H1 (cell line): ENCODE measurements around the gene TNS4. TPM values are rescaled to one million over a fixed set of nuclear protein-coding genes. Genes with fewer than 3 reads are reported as not detected.

Experiments
- CTCF ChIA-PET: fragments of 300-600 bp; sonication (Branson Sonifier 250); formaldehyde crosslinking; loops from one replicate; lab custom pipeline; 2021; ENCODE audit not compliant: partially characterized antibody; lab: Charles Lee
- POLR2A ChIA-PET: fragments of 300-600 bp; sonication (Branson Sonifier 250); formaldehyde crosslinking; loops from one replicate; lab custom pipeline; 2021; ENCODE audit warnings: inconsistent platforms; ENCODE audit not compliant: partially characterized antibody; lab: Charles Lee
- DNase-seq, 2 experiments: peaks; one replicate each; pipeline versions ENCODE4 v3.0.0 to v3.0.0-alpha.2; 2010 to 2022; ENCODE audit warnings: low spot score in 2 of 2, low read depth in 1 of 2, mixed read lengths in 1 of 2
- FAIRE-seq: peaks from 2 replicates; lab custom pipeline; 2011; peaks lifted over from hg19 to GRCh38; lab: Jason Lieb, UNC
- H2AFZ ChIP-seq: 2 replicates; pipeline ENCODE4 v1.8.1; 2012; ENCODE audit warnings: low read length, inconsistent platforms
- H2AK5ac ChIP-seq: 2 replicates; pipeline ENCODE4 v1.6.1; 2013; ENCODE audit warnings: low read depth, low read length
- H2BK120ac ChIP-seq: replicated peaks from 2 replicates; pipeline ENCODE3; 2013; ENCODE audit warnings: low read depth, low read length, inconsistent platforms
- H2BK12ac ChIP-seq: 2 replicates; pipeline ENCODE4 v1.6.1; 2013; ENCODE audit warnings: low read depth, low read length
- H2BK15ac ChIP-seq: 2 replicates; pipeline ENCODE4 v1.6.1; 2013; ENCODE audit warnings: low read length
- H2BK20ac ChIP-seq: 2 replicates; pipeline ENCODE4 v1.6.1; 2013; ENCODE audit warnings: low read length
- H2BK5ac ChIP-seq: 2 replicates; pipeline ENCODE4 v1.6.1; 2013; ENCODE audit warnings: low read depth, low read length
- H3K14ac ChIP-seq: 2 replicates; pipeline ENCODE4 v1.6.1; 2013; ENCODE audit warnings: inconsistent platforms; ENCODE audit not compliant: insufficient read length
- H3K18ac ChIP-seq: 2 replicates; pipeline ENCODE4 v1.6.1; 2013; ENCODE audit warnings: low read length; ENCODE audit errors: extremely low read depth
- H3K23ac ChIP-seq: 2 replicates; pipeline ENCODE4 v1.6.1; 2013; ENCODE audit warnings: inconsistent platforms; ENCODE audit not compliant: insufficient read length
- H3K23me2 ChIP-seq: 2 replicates; pipeline ENCODE4 v1.6.1; 2013; ENCODE audit warnings: low read depth, low read length
- H3K27ac ChIP-seq: 2 replicates; pipeline ENCODE4 v1.6.1; 2011; ENCODE audit warnings: low read depth, low read length, inconsistent platforms
- H3K27me3 ChIP-seq, 4 experiments: replicated peaks in 1 of 4; 1 replicate in 1 of 4; 2 replicates in 3 of 4; pipeline versions ENCODE4 v1.6.1 to v1.8.1; 2011 to 2013; ENCODE audit warnings: low read length in 3 of 4, mild to moderate bottlenecking in 3 of 4, inconsistent platforms in 2 of 4, mixed read lengths in 2 of 4, moderate library complexity in 1 of 4; ENCODE audit not compliant: control insufficient read depth in 3 of 4, insufficient read depth in 3 of 4; ENCODE audit errors: extremely low read depth in 1 of 4
- H3K36me3 ChIP-seq, 4 experiments: 2 replicates each; pipeline versions ENCODE4 v1.6.1 to v1.8.1; 2011 to 2013; ENCODE audit warnings: mild to moderate bottlenecking in 4 of 4, low read length in 3 of 4, moderate library complexity in 2 of 4, control low read depth in 1 of 4, inconsistent platforms in 1 of 4; ENCODE audit not compliant: insufficient read depth in 4 of 4, control insufficient read depth in 2 of 4
- H3K4ac ChIP-seq: replicated peaks from 2 replicates; pipeline ENCODE3; 2013; ENCODE audit warnings: low read length, low read depth, mixed read lengths, inconsistent platforms; ENCODE audit not compliant: insufficient read length
- H3K4me1 ChIP-seq, 4 experiments: replicated peaks in 1 of 4; 1 replicate in 1 of 4; 2 replicates in 3 of 4; pipeline versions ENCODE4 v1.6.1 to v1.8.1; 2011 to 2013; ENCODE audit warnings: low read length in 3 of 4, inconsistent platforms in 2 of 4, mixed read lengths in 1 of 4; ENCODE audit not compliant: insufficient read depth in 4 of 4, control insufficient read depth in 3 of 4
- H3K4me2 ChIP-seq, 2 experiments: 2 replicates each; pipeline versions ENCODE4 v1.6.1 to v1.8.1; 2011 to 2013; ENCODE audit warnings: low read depth in 2 of 2, low read length in 2 of 2, control low read depth in 1 of 2, inconsistent platforms in 1 of 2, mild to moderate bottlenecking in 1 of 2; ENCODE audit not compliant: insufficient read depth in 1 of 2
- H3K4me3 ChIP-seq, 4 experiments: fragments of 200-600, 300-600 bp in 1 of 4; sonication (generic), shearing (Covaris generic), sonication (Bioruptor Twin) in 1 of 4; 2 replicates each; pipeline versions ENCODE4 v1.5.1 to v1.8.1; 2011 to 2016; ENCODE audit warnings: low read length in 4 of 4, low read depth in 3 of 4, control low read depth in 2 of 4, inconsistent platforms in 2 of 4, mild to moderate bottlenecking in 2 of 4, mixed read lengths in 1 of 4, moderate library complexity in 1 of 4; ENCODE audit not compliant: insufficient read depth in 2 of 4; ENCODE audit errors: extremely low read depth in 1 of 4
- H3K56ac ChIP-seq: replicated peaks from 2 replicates; pipeline ENCODE3; 2013; ENCODE audit warnings: low read depth, mild to moderate bottlenecking, mixed read lengths, low read length, inconsistent platforms; ENCODE audit not compliant: insufficient read length
- H3K79me1 ChIP-seq: 2 replicates; pipeline ENCODE4 v1.6.1; 2013; ENCODE audit warnings: low read depth, low read length, control low read depth
- H3K79me2 ChIP-seq, 2 experiments: 2 replicates each; pipeline versions ENCODE4 v1.6.1 to v1.8.1; 2012 to 2013; ENCODE audit warnings: low read length in 2 of 2, mild to moderate bottlenecking in 2 of 2, inconsistent platforms in 1 of 2; ENCODE audit not compliant: insufficient read depth in 2 of 2, control insufficient read depth in 1 of 2
- H3K9ac ChIP-seq, 4 experiments: replicated peaks in 1 of 4; 1 replicate in 1 of 4; 2 replicates in 3 of 4; pipeline versions ENCODE4 v1.6.1 to v1.8.1; 2011 to 2013; ENCODE audit warnings: low read depth in 3 of 4, low read length in 3 of 4, control low read depth in 2 of 4, mild to moderate bottlenecking in 2 of 4, moderate library complexity in 2 of 4, inconsistent platforms in 1 of 4; ENCODE audit errors: extremely low read depth in 1 of 4
- H3K9me3 ChIP-seq, 2 experiments: 2 replicates each; pipeline versions ENCODE4 v1.6.1 to v1.8.1; 2012 to 2013; ENCODE audit warnings: mild to moderate bottlenecking in 2 of 2, moderate library complexity in 2 of 2, control low read depth in 1 of 2, inconsistent platforms in 1 of 2, low read depth in 1 of 2, low read length in 1 of 2, mixed read lengths in 1 of 2; ENCODE audit not compliant: insufficient read depth in 2 of 2
- H4K20me1 ChIP-seq, 2 experiments: replicated peaks in 1 of 2; 2 replicates each; pipeline versions ENCODE3 to v1.8.1; 2011 to 2013; ENCODE audit warnings: inconsistent platforms in 2 of 2, low read length in 2 of 2, mild to moderate bottlenecking in 1 of 2; ENCODE audit not compliant: insufficient read depth in 2 of 2, control insufficient read depth in 1 of 2
- H4K5ac ChIP-seq: 2 replicates; pipeline ENCODE4 v1.6.1; 2013; ENCODE audit warnings: low read length, low read depth, mixed read lengths, inconsistent platforms; ENCODE audit not compliant: insufficient read length
- H4K8ac ChIP-seq: 2 replicates; pipeline ENCODE4 v1.8.0; 2013; ENCODE audit warnings: mild to moderate bottlenecking, moderate library complexity, low read length, inconsistent platforms; ENCODE audit not compliant: insufficient read depth; ENCODE audit errors: extremely low read depth
- H4K91ac ChIP-seq: replicated peaks from 2 replicates; pipeline ENCODE3; 2013; ENCODE audit warnings: low read length, mixed read lengths, inconsistent platforms; ENCODE audit not compliant: insufficient read length
- CBX5 ChIP-seq: fragments of 300-800, 300-1000 bp; sonication (generic); IDR thresholded peaks from 2 replicates; pipeline ENCODE4 v1.7.1; 2016; ENCODE audit warnings: antibody characterized with exemption, low read length, low read depth
- CBX8 ChIP-seq: fragments of 300-800, 300-1000 bp; sonication (generic); IDR thresholded peaks from 2 replicates; pipeline ENCODE4 v1.7.1; 2016; ENCODE audit warnings: low read depth, low read length, borderline replicate concordance
- CREB1 ChIP-seq: IDR thresholded peaks from 2 replicates; pipeline ENCODE4 v1.6.1; 2012; ENCODE audit warnings: inconsistent platforms
- SIRT6 ChIP-seq: IDR thresholded peaks from one replicate; pipeline ENCODE4 v1.7.1; 2012; ENCODE audit warnings: low read length, inconsistent platforms
- TCF12 ChIP-seq: IDR thresholded peaks from 2 replicates; pipeline ENCODE4 v1.6.1; 2011; ENCODE audit warnings: low read depth, mild to moderate bottlenecking, low read length
- WGBS, 2 experiments: shearing (Covaris generic) in 1 of 2; methylation state at CpG; one replicate each; pipeline versions ENCODE4 v1.1.6 to v1.1.7; 2013 to 2015; ENCODE audit warnings: low lambda C conversion rate in 2 of 2, mixed read lengths in 2 of 2, inconsistent platforms in 1 of 2, low coverage in 1 of 2, missing lambda C conversion rate in 1 of 2; ENCODE audit not compliant: insufficient replicate concordance in 2 of 2, insufficient coverage in 1 of 2, insufficient read length in 1 of 2; ENCODE audit errors: extremely low coverage in 1 of 2, missing lambda C conversion rate in 1 of 2; 5-methylcytosine and 5-hydroxymethylcytosine counted together
- polyA plus RNA-seq, 7 experiments: library from polyadenylated mRNA; depleted of rRNA in 3 of 7; stranded (reverse) in 5 of 7; unstranded in 2 of 7; fragments of >200 nt in 5 of 7; fragments of 200-250 nt in 2 of 7; gene quantifications; 1 replicate in 5 of 7; 2 replicates in 1 of 7; 4 replicates in 1 of 7; pipeline versions ENCODE4 v1.2.1 to v1.2.3, GENCODE V29; 2011 to 2013; ENCODE audit warnings: missing spikeins in 2 of 7, mixed read lengths in 2 of 7
- total RNA-seq: library from RNA; stranded (reverse); fragmentation: NEBNext Ultra II Directional; extraction: Animal tissue kit (Norgen Biotek cat#: 25700); gene quantifications from 2 replicates; pipeline ENCODE4 v1.2.1, GENCODE V29; 2021

Gene TNS4
- total and polyA plus RNA-seq, 2 of the 8 experiments (the other 6 are each of a cell fraction or from before 2014, with no cell fraction given): 0.20 to 0.21 TPM

GRCh38 chr17:40509626-40510327 lies 8.4 kb upstream of the TNS4 start:
- H3K4me1 ChIP-seq: peaks cover 3 to 11% (median 5%) of the 10 kb centered on the region in 4 experiments; a peak in 5 of 7 replicates
- H2BK12ac ChIP-seq: peak overlapping the region; percentile 93; the same call in 1 of the 2 replicates
- H3K27me3 ChIP-seq: no peaks in the 10 kb centered on the region
- H3K27ac ChIP-seq: no peak overlapping the region
- no peak overlapping the region for H3K23ac ChIP-seq
- no peak overlapping the region for H2AFZ ChIP-seq
- no peak overlapping the region for H3K56ac ChIP-seq
- POLR2A ChIA-PET: interaction anchor here (1.2 to 1.4 kb wide), 2 partner anchors 19 to 25 kb away, joined by 3 to 4 read pairs; no protein-coding TSS in a partner anchor
- DNase-seq (no peak), FAIRE-seq (no peak)
- no peak overlapping the region for H3K4me3 ChIP-seq
- H3K4ac ChIP-seq: no peak overlapping the region
- H3K18ac ChIP-seq: peak overlapping the region; percentile 90
- TF ChIP-seq CBX5 (no peak), CBX8 (no peak), SIRT6 (no peak), CREB1 (no peak), TCF12 (no peak)
- no peak overlapping the region for H3K9ac ChIP-seq
- H4K91ac ChIP-seq: peak overlapping the region; percentile 71
- no peak overlapping the region for H2AK5ac ChIP-seq
- WGBS, 2 experiments: 84% methylated on average over 10 of the region's 10 CpGs; no CpG with 5 or more reads in 1 of the 2 experiments
- no peaks in the 10 kb centered on the region for H3K9me3 ChIP-seq
- no peaks in the 10 kb centered on the region; the same call in 1 of the 2 replicates for H3K23me2 ChIP-seq
- CTCF ChIA-PET: no interaction called here
- no peak overlapping the region; the same call in 1 of the 2 replicates for H2BK5ac ChIP-seq
- no peaks in the 10 kb centered on the region for H3K36me3 ChIP-seq
- no peaks in the 10 kb centered on the region for H3K79me1 ChIP-seq
- peak overlapping the region; percentile 51; the same call in 1 of the 2 replicates for H2BK20ac ChIP-seq
- peak overlapping the region; percentile 92; the same call in 1 of the 2 replicates for H2BK15ac ChIP-seq
- H4K8ac ChIP-seq: no peak overlapping the region; the same call in 1 of the 2 replicates
- no peak overlapping the region for H2BK120ac ChIP-seq
- peak overlapping the region in 1 of 2 experiments; percentile 48; a peak in 1 of 4 replicates for H3K4me2 ChIP-seq
- H3K14ac ChIP-seq: no peak overlapping the region
- no peaks in the 10 kb centered on the region for H3K79me2 ChIP-seq
- peak overlapping the region; percentile 24 for H4K5ac ChIP-seq
- no peaks in the 10 kb centered on the region for H4K20me1 ChIP-seq
